HepG2 (cell line): ENCODE measurements around the gene MPPE1. TPM values are rescaled to one million over a fixed set of nuclear protein-coding genes. Genes with fewer than 3 reads are reported as not detected.
A peak's percentile ranks its signal among the peaks of the same experiment; 100 is the strongest.

Source experiments
- CAMTA2 ChIP-seq: sonication (generic); formaldehyde crosslinking; IDR thresholded peaks from 2 replicates; pipeline ENCODE4 v1.4.0; 2020; ENCODE audit warnings: mild to moderate bottlenecking, missing genetic modification reagents, borderline replicate concordance
- CBX1 ChIP-seq: IDR thresholded peaks from one replicate; pipeline ENCODE4 v1.6.1; 2016; ENCODE audit warnings: antibody characterized with exemption, low read depth
- CCDC6 ChIP-seq: sonication (generic); formaldehyde crosslinking; IDR thresholded peaks from 2 replicates; pipeline ENCODE4 v1.8.1; 2022; ENCODE audit warnings: mild to moderate bottlenecking, missing genetic modification reagents, moderate library complexity
- CERS6 ChIP-seq: sonication (generic); formaldehyde crosslinking; IDR thresholded peaks from 2 replicates; pipeline ENCODE4 v1.5.0; 2020; ENCODE audit warnings: missing genetic modification reagents
- DNMT3B ChIP-seq: conservative IDR thresholded peaks from 2 replicates; pipeline ENCODE4 v1.6.1; 2016; ENCODE audit warnings: missing biosample characterization, control low read depth
- DR1 ChIP-seq: sonication (generic); formaldehyde crosslinking; IDR thresholded peaks from 2 replicates; pipeline ENCODE4 v1.8.0; 2021; ENCODE audit warnings: mild to moderate bottlenecking, missing genetic modification reagents, inconsistent platforms
- JUN ChIP-seq: sonication (generic); formaldehyde crosslinking; IDR thresholded peaks from 2 replicates; pipeline ENCODE4 v1.4.0; 2020; ENCODE audit warnings: mild to moderate bottlenecking, missing genetic modification reagents
- KAT2B ChIP-seq: fragments of 150-350 bp; IDR thresholded peaks from 2 replicates; pipeline ENCODE4 v1.6.1; 2014; ENCODE audit warnings: low read depth, low read length, borderline replicate concordance
- MED1 ChIP-seq: sonication (generic); formaldehyde crosslinking; IDR thresholded peaks from 2 replicates; pipeline ENCODE4 v1.4.0; 2020; ENCODE audit warnings: missing genetic modification reagents
- NR2C2 ChIP-seq: sonication (generic); formaldehyde crosslinking; IDR thresholded peaks from 2 replicates; pipeline ENCODE4 v1.4.0; 2020; ENCODE audit warnings: missing genetic modification reagents, mild to moderate bottlenecking, moderate library complexity, borderline replicate concordance
- NR3C1 ChIP-seq: sonication (generic); formaldehyde crosslinking; IDR thresholded peaks from 2 replicates; pipeline ENCODE4 v1.4.0; 2020; ENCODE audit warnings: missing genetic modification reagents
- SALL1 ChIP-seq: sonication (generic); formaldehyde crosslinking; IDR thresholded peaks from 2 replicates; pipeline ENCODE4 v1.8.0; 2022; ENCODE audit warnings: mild to moderate bottlenecking, missing genetic modification reagents
- SRSF4 ChIP-seq: fragments of 200-400 bp; formaldehyde crosslinking; IDR thresholded peaks from one replicate; pipeline ENCODE4 v1.6.1; 2018; ENCODE audit warnings: mild to moderate bottlenecking, low read depth, low read length, moderate library complexity; ENCODE audit not compliant: poor library complexity, severe bottlenecking
- ZFP36 ChIP-seq: fragments of 150-350 bp; IDR thresholded peaks from 2 replicates; pipeline ENCODE4 v1.6.1; 2018; ENCODE audit warnings: borderline replicate concordance, low read length, low read depth; ENCODE audit not compliant: partially characterized antibody
- ZMAT3 ChIP-seq: sonication (generic); formaldehyde crosslinking; conservative IDR thresholded peaks from 2 replicates; pipeline ENCODE4 v1.7.0; 2021; ENCODE audit warnings: missing genetic modification reagents
- ZNF382 ChIP-seq: sonication (generic); formaldehyde crosslinking; IDR thresholded peaks from 2 replicates; pipeline ENCODE4 v1.5.0; 2020; ENCODE audit warnings: missing genetic modification reagents, mild to moderate bottlenecking, borderline replicate concordance
- ZNF749 ChIP-seq: sonication (generic); formaldehyde crosslinking; IDR thresholded peaks from 2 replicates; pipeline ENCODE4 v1.8.0; 2022; ENCODE audit warnings: mild to moderate bottlenecking, missing genetic modification reagents, moderate library complexity, borderline replicate concordance
- polyA plus RNA-seq, 8 experiments: library from polyadenylated mRNA; depleted of rRNA in 3 of 8; stranded (reverse) in 7 of 8; unstranded in 1 of 8; fragments of >200 nt; fragmentation: Illumina TruSeq in 4 of 8; extraction: Trizol in 4 of 8; gene quantifications; 2 replicates each; pipeline versions ENCODE4 v1.2.1 to v1.2.3, GENCODE V29; 2011 to 2016; ENCODE audit warnings: low read depth in 4 of 8, missing spikeins in 1 of 8, mixed read lengths in 1 of 8; ENCODE audit not compliant: insufficient read depth in 1 of 8
- total RNA-seq, 5 experiments: library from RNA; depleted of rRNA; stranded (reverse); fragments of >200 nt; fragmentation: Illumina TruSeq; extraction: Trizol; gene quantifications; 2 replicates each; pipeline ENCODE4 v1.2.3, GENCODE V29; 2016; ENCODE audit warnings: low read depth in 1 of 5
- TF ChIP-seq, protein P1 (sequence below): sonication (generic); formaldehyde crosslinking; IDR thresholded peaks from 2 replicates; pipeline ENCODE4 v1.4.0; 2020; ENCODE audit warnings: mild to moderate bottlenecking, missing genetic modification reagents
- TF ChIP-seq, protein P2 (sequence below): sonication (generic); formaldehyde crosslinking; IDR thresholded peaks from 2 replicates; pipeline ENCODE4 v1.5.0; 2020; ENCODE audit warnings: mild to moderate bottlenecking, missing genetic modification reagents, borderline replicate concordance
- TF ChIP-seq, protein P3 (sequence below): fragments of 450-650 bp; IDR thresholded peaks from 2 replicates; pipeline ENCODE4 v1.6.1; 2017

Gene MPPE1
- total and polyA plus RNA-seq, 2 of the 13 experiments (the other 11 are each of a cell fraction or from before 2014, with no cell fraction given), result 9.6 to 11.9 TPM

DNA sequence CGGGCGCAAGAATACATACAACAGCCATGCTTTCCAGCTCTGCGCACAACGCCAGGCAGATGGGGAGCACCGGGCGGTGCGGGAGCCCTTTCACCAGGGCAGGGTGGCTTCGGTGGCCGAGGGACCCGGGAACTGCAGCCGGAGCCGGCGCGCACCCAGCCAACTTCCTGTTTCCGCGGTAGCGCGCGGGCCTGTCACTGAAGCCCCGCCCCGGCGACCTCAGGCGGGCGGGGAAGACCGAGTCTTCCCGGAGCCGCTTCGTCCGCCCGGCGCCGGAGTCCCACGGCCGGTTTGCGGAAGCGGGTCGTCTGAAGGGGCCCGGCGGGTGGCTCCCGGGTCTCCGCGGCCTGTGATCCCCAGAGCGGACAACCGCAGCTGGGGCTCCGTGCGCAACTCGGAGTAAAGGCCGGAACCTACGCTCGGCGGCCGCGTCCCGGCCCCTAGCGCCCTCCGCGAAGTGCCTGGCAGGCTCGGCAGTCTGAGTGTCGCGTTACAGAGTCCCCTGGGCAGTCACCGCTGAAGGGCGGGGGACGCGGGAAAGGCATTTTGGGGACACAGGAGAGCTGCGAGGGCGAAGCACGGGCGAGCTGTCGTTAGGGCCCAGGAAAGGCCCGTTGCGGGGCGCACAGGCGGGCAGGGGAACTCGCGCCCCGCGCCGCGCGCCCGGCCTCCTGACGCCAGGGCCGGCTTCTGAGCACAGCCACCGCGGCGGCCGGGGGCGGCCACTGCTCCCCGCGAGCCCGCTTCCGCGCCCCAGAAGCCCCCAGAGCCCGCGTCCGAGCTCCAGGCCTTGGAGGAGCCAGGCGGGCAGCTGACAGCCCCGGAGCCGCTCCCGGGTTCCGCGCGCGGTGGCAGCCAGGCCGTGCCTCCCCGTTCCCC lies at the start of gene MPPE1 (continued):
- TF ChIP-seq, protein P1, sequence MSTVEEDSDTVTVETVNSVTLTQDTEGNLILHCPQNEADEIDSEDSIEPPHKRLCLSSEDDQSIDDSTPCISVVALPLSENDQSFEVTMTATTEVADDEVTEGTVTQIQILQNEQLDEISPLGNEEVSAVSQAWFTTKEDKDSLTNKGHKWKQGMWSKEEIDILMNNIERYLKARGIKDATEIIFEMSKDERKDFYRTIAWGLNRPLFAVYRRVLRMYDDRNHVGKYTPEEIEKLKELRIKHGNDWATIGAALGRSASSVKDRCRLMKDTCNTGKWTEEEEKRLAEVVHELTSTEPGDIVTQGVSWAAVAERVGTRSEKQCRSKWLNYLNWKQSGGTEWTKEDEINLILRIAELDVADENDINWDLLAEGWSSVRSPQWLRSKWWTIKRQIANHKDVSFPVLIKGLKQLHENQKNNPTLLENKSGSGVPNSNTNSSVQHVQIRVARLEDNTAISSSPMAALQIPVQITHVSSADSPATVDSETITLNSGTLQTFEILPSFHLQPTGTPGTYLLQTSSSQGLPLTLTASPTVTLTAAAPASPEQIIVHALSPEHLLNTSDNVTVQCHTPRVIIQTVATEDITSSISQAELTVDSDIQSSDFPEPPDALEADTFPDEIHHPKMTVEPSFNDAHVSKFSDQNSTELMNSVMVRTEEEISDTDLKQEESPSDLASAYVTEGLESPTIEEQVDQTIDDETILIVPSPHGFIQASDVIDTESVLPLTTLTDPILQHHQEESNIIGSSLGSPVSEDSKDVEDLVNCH (CRISPR knock-in tag), result no peak
- TF ChIP-seq NR3C1 (no peak), SRSF4 (no peak), ZNF382 (no peak), ZNF749 (CRISPR knock-in tag) (no peak), KAT2B (no peak), ZMAT3 (CRISPR knock-in tag) (peak; percentile 74; the same call in 1 of the 2 replicates), CAMTA2 (CRISPR knock-in tag) (no peak), CERS6 (CRISPR knock-in tag) (no peak), NR2C2 (CRISPR knock-in tag) (peak; percentile 66; the same call in 1 of the 2 replicates), JUN (CRISPR knock-in tag) (no peak), DR1 (CRISPR knock-in tag) (peak; percentile 48; the same call in 1 of the 2 replicates), DNMT3B (CRISPR knock-in tag) (peak; percentile 49; the same call in 1 of the 2 replicates), SALL1 (CRISPR knock-in tag) (peak; percentile 71), CCDC6 (CRISPR knock-in tag) (peak; percentile 70), MED1 (peak; percentile 66), CBX1 (no peak), ZFP36 (no peak)
- TF ChIP-seq, protein P2, sequence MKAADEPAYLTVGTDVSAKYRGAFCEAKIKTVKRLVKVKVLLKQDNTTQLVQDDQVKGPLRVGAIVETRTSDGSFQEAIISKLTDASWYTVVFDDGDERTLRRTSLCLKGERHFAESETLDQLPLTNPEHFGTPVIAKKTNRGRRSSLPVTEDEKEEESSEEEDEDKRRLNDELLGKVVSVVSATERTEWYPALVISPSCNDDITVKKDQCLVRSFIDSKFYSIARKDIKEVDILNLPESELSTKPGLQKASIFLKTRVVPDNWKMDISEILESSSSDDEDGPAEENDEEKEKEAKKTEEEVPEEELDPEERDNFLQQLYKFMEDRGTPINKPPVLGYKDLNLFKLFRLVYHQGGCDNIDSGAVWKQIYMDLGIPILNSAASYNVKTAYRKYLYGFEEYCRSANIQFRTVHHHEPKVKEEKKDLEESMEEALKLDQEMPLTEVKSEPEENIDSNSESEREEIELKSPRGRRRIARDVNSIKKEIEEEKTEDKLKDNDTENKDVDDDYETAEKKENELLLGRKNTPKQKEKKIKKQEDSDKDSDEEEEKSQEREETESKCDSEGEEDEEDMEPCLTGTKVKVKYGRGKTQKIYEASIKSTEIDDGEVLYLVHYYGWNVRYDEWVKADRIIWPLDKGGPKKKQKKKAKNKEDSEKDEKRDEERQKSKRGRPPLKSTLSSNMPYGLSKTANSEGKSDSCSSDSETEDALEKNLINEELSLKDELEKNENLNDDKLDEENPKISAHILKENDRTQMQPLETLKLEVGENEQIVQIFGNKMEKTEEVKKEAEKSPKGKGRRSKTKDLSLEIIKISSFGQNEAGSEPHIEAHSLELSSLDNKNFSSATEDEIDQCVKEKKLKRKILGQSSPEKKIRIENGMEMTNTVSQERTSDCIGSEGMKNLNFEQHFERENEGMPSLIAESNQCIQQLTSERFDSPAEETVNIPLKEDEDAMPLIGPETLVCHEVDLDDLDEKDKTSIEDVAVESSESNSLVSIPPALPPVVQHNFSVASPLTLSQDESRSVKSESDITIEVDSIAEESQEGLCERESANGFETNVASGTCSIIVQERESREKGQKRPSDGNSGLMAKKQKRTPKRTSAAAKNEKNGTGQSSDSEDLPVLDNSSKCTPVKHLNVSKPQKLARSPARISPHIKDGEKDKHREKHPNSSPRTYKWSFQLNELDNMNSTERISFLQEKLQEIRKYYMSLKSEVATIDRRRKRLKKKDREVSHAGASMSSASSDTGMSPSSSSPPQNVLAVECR (CRISPR knock-in tag), result peak; percentile 82
- TF ChIP-seq, protein P3, sequence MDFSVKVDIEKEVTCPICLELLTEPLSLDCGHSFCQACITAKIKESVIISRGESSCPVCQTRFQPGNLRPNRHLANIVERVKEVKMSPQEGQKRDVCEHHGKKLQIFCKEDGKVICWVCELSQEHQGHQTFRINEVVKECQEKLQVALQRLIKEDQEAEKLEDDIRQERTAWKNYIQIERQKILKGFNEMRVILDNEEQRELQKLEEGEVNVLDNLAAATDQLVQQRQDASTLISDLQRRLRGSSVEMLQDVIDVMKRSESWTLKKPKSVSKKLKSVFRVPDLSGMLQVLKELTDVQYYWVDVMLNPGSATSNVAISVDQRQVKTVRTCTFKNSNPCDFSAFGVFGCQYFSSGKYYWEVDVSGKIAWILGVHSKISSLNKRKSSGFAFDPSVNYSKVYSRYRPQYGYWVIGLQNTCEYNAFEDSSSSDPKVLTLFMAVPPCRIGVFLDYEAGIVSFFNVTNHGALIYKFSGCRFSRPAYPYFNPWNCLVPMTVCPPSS, result no peak
